Type B pancreatic cell (in vitro differentiated cells): Measurements from ENCODE around the gene AKT2. TPM values are rescaled to one million over a fixed set of nuclear protein-coding genes. Genes with fewer than 3 reads are reported as not detected.

ENCODE experiments used
- DNase-seq: peaks from one replicate; pipeline ENCODE4 v3.0.0; 2021; ENCODE audit warnings: mixed read lengths; ENCODE audit not compliant: unreplicated experiment; ENCODE audit errors: extremely low spot score
- H3K27ac Mint-ChIP-seq: 2 replicates; pipeline ENCODE4 v1.8.0; 2021; ENCODE audit warnings: mild to moderate bottlenecking, mixed read lengths
- H3K27me3 Mint-ChIP-seq: 2 replicates; pipeline ENCODE4 v1.8.0; 2021; ENCODE audit warnings: mixed read lengths
- H3K36me3 Mint-ChIP-seq: 2 replicates; pipeline ENCODE4 v1.8.0; 2021; ENCODE audit warnings: mixed read lengths
- H3K4me1 Mint-ChIP-seq: one replicate; pipeline ENCODE4 v1.8.0; 2021; ENCODE audit warnings: mixed read lengths; ENCODE audit not compliant: unreplicated experiment
- H3K4me3 Mint-ChIP-seq: 2 replicates; pipeline ENCODE4 v1.8.0; 2021; ENCODE audit warnings: mild to moderate bottlenecking, mixed read lengths
- H3K9me3 Mint-ChIP-seq: 2 replicates; pipeline ENCODE4 v1.8.0; 2021; ENCODE audit warnings: mixed read lengths
- CTCF ChIP-seq: fragments of 200-600 bp; sonication (generic); conservative IDR thresholded peaks from 2 replicates; pipeline ENCODE4 v1.5.0; 2021; ENCODE audit warnings: antibody characterized with exemption, mild to moderate bottlenecking
- total RNA-seq: library from RNA; stranded (reverse); gene quantifications from 2 replicates; pipeline ENCODE4 v1.2.1, GENCODE V29; 2021; ENCODE audit warnings: low replicate concordance

AKT2 gene
- total RNA-seq, 1 donor from 2014 or later: 149 TPM

- Mint-ChIP-seq H3K27me3 (peaks cover 6% of the 10 kb centered on the region), H3K27ac (peak overlapping the region; percentile 72), H3K4me3 (peak overlapping the region; percentile 28), H3K4me1 (peaks cover 16% of the 10 kb centered on the region), H3K9me3 (no peaks in the 10 kb centered on the region), H3K36me3 (no peaks in the 10 kb centered on the region)
- no peak for TF ChIP-seq CTCF
- no peak for DNase-seq
Measured at GRCh38 chr19:40231544-40232424, 53.4 kb downstream of the AKT2 start.

- peaks cover 9% of the 10 kb centered on the region for H3K27me3 Mint-ChIP-seq
- no peaks in the 10 kb centered on the region for H3K36me3 Mint-ChIP-seq
- H3K9me3 Mint-ChIP-seq: no peaks in the 10 kb centered on the region
- peaks cover 16% of the 10 kb centered on the region for H3K4me1 Mint-ChIP-seq
- peak overlapping the region; percentile 10 for H3K27ac Mint-ChIP-seq
- DNase-seq: no peak
- H3K4me3 Mint-ChIP-seq: peak overlapping the region; percentile 30
- TF ChIP-seq CTCF: no peak
Measured at GRCh38 chr19:40231057-40231456, 54.1 kb downstream of the AKT2 start.

- Mint-ChIP-seq H3K4me1 (peaks cover 16% of the 10 kb centered on the region), H3K4me3 (no peak overlapping the region), H3K9me3 (no peaks in the 10 kb centered on the region), H3K36me3 (peaks cover 6% of the 10 kb centered on the region), H3K27ac (no peak overlapping the region), H3K27me3 (peaks cover 18% of the 10 kb centered on the region)
- no peak for TF ChIP-seq CTCF
- no peak for DNase-seq
Measured at GRCh38 chr19:40229926-40230417, 55.2 kb downstream of the AKT2 start.

- no peak overlapping the region for H3K4me3 Mint-ChIP-seq
- DNase-seq: no peak
- peaks cover 6% of the 10 kb centered on the region for H3K36me3 Mint-ChIP-seq
- no peak for TF ChIP-seq CTCF
- no peak overlapping the region for H3K27ac Mint-ChIP-seq
- no peaks in the 10 kb centered on the region for H3K9me3 Mint-ChIP-seq
- H3K27me3 Mint-ChIP-seq: peaks cover 22% of the 10 kb centered on the region
- peaks cover 16% of the 10 kb centered on the region for H3K4me1 Mint-ChIP-seq
Measured at GRCh38 chr19:40229484-40229883, 55.7 kb downstream of the AKT2 start.

- no peak for DNase-seq
- no peaks in the 10 kb centered on the region for H3K9me3 Mint-ChIP-seq
- peaks cover 6% of the 10 kb centered on the region for H3K36me3 Mint-ChIP-seq
- H3K4me1 Mint-ChIP-seq: peaks cover 16% of the 10 kb centered on the region
- H3K27ac Mint-ChIP-seq: no peak overlapping the region
- TF ChIP-seq CTCF: no peak
- H3K4me3 Mint-ChIP-seq: no peak overlapping the region
- H3K27me3 Mint-ChIP-seq: peaks cover 28% of the 10 kb centered on the region
Measured at GRCh38 chr19:40228863-40229262, 56.3 kb downstream of the AKT2 start.
